GM15510 (cell line): ENCODE data around the gene SLC8A1.

Experiments used
- POLR2A ChIP-seq: IDR thresholded peaks from 3 replicates; pipeline ENCODE4 v1.6.1; 2011; ENCODE audit warnings: borderline replicate concordance; ENCODE audit not compliant: insufficient read length; ENCODE audit errors: extremely low read depth

SLC8A1 gene

DNA sequence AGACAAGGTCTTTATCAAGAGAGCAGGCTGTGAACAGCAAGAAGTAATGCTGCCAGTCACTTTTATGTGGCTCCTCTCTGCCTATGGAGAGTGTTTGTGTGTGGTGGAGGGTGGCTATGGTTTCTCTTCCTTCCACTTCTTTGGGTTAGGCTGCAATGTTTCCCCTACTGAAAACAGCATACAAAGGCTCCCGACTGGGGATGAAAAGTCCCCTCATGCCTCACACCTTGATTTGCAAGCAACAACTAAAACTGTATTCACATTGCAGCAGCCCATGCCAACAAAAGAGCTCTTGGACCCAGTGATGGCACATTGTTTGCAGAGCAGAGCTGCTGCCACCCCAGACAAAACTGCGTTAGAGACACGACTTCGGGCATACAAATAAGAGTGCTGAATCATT is 301.6 kb downstream of the SLC8A1 start:
- no peak for TF ChIP-seq POLR2A

GRCh38 chr2:40148334-40148733 is 303.6 kb downstream of the SLC8A1 start:
- no peak for TF ChIP-seq POLR2A

- no peak for TF ChIP-seq POLR2A
These were observed 304.5 kb downstream of the SLC8A1 start for GRCh38 chr2:40147360-40147759.

- TF ChIP-seq POLR2A: no peak
These were observed 307.9 kb downstream of the SLC8A1 start for GRCh38 chr2:40144022-40144421.

DNA sequence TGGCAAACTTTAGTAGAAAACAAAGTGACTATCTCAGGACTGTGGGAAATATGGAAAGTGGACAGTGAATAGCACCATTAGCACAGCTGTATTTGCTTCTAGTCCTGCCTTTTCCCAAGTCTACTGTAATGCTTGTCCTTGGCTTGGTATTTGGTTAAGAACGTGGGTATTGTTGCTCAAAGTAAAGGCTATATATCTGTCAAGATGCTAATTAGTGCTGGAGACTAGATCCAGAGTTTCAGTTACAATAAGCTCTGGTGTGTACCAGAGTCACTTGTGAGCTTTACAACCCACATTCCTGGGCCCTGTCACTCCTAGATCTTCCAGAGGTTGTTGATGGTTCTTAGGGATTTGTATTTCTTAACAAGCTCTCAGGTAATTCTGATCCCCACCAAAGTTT is 313.6 kb downstream of the SLC8A1 start:
- TF ChIP-seq POLR2A: no peak

DNA sequence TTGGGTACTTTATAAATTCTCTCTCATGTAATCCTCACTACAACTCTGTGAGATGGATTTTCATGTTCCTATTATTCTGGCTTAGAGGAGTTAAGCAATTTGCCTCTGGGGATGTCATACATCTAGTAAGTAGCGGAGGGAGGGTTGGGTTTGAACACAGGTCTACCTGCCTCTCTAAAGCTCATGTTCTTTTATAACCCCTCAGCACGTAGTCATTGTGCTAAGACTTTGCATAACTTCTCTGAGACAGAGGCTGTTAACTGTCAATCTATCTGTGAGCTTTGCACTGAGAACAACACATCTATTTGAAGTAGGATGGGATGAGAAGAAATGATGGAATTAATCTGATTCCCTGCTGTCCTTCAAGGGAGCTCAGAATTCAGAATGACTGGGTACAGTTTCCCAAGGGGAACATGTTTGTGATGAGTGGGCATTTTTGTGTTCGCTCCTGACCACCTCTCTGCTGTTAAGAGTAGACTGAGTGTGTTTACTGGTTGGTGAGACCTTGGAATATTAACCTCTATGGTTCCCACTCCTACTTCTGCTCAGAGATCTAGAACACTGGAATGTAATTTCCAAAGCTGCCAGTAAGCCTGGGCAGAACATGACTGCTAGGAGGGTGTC is 320.7 kb downstream of the SLC8A1 start:
- TF ChIP-seq POLR2A: no peak

- no peak for TF ChIP-seq POLR2A
These were observed 321.5 kb downstream of the SLC8A1 start for GRCh38 chr2:40130251-40130994.

DNA sequence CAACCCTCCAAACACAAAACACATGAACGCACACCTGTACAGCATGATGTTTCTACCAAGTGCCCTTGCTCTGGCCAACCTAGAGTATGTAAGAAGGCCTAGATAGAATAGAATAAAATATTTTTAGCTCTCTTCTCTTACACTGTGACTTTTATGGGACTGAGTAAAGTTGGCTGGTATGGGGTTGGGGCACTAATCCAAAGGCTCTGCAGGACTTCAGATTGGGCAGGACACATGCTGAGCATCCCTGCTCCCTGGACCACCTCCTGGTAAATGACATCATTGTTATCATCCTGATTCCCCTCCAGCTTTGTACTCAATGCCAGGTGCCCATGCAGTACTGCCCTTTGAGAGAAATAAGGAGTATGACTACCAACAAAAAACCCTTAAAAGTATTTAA is 322.2 kb downstream of the SLC8A1 start:
- no peak for TF ChIP-seq POLR2A

GRCh38 chr2:40128796-40129195 is 323.1 kb downstream of the SLC8A1 start:
- no peak for TF ChIP-seq POLR2A

GRCh38 chr2:40127890-40128557 is 323.9 kb downstream of the SLC8A1 start:
- TF ChIP-seq POLR2A: no peak

- TF ChIP-seq POLR2A: no peak
These were observed 324.7 kb downstream of the SLC8A1 start for GRCh38 chr2:40127146-40127545.

DNA sequence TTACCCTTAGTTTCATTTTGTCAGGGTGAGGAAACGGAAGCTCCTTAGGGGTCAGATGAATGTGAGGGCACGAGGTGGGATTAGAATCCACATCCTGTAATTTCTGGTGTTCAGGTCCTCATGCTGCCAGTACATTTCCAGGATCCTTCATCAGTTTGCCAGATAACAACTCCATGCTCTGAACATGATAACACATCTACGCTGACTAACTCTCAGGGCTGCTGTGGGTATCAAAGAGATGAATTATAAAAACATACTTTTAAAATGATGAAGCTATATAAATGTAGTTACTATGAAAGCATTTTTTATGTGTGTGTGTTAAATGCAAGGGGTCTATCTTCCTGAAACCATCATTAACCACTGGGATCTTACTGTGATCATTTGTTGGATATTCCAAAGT is 325.9 kb downstream of the SLC8A1 start:
- no peak for TF ChIP-seq POLR2A

DNA sequence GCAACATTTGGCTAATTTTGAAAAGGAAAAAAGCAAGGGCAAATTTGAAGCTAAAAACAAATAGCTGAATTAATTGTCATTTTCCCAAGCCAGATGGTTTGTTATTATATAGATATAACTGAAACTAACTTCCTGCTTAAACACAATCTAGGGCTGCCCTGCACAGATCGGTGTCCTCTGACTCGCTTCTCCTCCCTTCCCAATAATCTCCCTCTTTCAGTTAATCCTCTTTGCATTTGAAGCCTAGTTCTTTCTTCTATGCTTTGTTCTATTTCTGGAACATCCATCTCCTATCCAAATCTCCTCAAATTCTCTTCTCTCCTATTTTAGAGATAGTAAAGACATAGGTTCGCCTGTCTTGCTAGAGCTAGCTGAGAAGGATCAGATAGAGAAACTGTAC is 328.1 kb downstream of the SLC8A1 start:
- TF ChIP-seq POLR2A: no peak

DNA sequence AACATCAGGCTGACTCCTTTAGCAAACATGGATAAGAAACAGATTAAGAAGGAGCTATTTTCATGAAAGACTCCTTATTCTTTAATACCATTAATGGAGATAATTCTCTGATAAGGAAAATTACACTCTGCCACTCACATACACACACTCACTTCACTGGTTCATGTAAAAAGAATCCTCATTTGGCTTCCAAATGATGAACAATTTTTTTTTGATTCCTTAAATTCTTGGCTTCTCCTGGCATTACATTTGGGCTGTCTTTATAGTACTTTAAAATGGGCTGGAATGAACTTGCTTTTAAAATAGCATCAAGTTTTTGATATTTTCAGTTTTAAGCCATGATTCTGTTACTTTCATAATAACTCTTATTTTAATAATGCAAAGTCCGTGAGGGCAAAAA is 328.6 kb downstream of the SLC8A1 start:
- no peak for TF ChIP-seq POLR2A

DNA sequence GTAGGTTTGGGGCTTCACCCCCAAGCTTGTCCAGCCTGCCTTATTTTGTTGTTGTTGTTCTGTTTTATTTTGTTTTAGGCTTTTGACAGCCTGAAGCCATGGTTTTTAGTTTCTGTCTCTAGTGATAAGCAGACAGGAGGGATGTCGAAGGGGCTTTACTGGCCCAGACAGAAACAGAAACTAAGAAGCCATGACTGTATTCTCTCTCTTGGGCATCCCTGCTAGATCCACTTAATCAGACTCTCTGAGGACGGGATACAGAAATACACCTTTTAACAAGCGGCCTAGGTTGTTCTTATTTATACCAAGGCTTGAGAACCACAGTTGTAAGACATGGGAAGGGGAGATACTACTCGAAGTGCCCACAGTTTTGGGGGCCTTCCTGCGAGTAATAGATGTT is 330.9 kb downstream of the SLC8A1 start:
- TF ChIP-seq POLR2A: no peak

DNA sequence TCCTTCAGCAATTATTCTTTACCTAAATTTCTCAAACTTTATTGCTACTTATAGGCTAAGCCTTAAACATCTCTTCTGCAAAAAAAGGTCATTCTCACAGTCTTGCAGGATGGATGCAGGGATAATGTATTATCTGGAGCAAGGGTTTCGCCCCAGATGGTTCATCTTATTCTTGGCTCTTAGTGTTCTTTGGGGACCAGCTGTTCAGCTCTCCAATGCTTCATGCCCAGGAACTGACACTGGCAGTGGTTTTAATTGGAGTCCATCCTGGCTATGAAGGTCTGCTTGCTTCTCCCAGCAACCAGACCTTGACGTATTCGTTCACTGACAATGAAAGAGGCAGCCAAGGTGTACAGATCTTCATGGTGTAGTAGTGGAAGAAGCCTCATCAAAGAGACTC is 331.9 kb downstream of the SLC8A1 start:
- no peak for TF ChIP-seq POLR2A
